Glomerular visceral epithelial cell (primary cell): ENCODE data around the gene SLC22A23.
A peak's percentile ranks its signal among the peaks of the same experiment; 100 is the strongest.

ENCODE experiments used
- DNase-seq: peaks from one replicate; pipeline ENCODE4 v3.0.0-alpha.2; 2016; ENCODE audit errors: extremely low spot score

Gene SLC22A23

DNA sequence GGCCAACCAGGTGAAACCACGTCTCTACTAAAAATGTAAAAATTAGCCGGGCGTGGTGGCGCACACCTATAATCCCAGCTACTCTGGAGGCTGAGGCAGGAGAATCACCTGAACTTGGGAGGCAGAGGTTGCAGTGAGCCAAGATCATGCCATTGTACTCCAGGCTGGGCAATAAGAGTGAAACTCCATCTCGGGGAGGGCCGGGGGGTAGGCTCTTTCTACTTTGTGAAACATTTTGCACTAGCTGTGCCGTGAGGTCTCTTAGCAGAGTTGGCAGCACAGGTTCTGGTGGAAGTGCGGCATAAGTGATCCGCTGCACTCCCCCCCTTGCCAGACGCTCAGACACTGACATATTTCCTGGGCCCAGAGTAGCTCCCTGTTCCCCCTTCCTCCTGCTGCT lies 173.6 kb downstream of the SLC22A23 start:
- DNase-seq: no peak

DNA sequence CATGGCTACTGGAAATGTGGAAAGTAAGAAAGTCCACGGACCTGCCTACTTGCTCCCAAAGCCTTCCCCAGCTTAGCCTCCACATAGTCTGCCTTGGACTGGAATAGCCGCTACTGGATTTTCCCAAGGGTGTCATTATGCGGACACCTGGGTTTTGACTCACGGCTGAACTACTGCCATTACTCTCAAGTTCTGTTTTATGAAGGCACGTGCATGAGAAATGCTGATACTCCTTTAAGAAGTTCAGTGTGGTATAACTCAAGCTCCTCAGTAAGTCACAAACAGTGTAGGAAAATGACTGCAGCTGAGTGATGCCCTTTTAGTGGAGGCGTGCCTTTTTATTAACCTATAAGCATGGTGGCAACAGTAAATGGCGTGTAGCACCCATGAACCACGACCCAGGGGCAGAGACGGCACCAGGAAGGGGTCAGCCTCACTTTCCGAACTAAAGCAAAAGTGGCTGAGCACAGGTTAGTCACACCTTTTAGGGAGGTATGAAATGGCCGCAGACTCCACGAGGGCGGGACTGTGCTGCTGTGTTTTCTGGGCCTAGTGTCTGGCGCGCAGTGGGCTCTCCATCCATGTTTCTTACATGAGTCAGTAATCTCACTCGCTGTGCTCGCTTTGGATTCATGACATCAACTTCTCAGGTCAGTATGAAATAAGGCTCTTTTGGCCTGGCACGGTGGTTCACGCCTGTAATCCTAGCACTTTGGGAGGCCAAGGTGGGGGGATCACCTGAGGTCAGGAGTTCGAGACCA lies 174.2 kb downstream of the SLC22A23 start:
- no peak for DNase-seq

DNA sequence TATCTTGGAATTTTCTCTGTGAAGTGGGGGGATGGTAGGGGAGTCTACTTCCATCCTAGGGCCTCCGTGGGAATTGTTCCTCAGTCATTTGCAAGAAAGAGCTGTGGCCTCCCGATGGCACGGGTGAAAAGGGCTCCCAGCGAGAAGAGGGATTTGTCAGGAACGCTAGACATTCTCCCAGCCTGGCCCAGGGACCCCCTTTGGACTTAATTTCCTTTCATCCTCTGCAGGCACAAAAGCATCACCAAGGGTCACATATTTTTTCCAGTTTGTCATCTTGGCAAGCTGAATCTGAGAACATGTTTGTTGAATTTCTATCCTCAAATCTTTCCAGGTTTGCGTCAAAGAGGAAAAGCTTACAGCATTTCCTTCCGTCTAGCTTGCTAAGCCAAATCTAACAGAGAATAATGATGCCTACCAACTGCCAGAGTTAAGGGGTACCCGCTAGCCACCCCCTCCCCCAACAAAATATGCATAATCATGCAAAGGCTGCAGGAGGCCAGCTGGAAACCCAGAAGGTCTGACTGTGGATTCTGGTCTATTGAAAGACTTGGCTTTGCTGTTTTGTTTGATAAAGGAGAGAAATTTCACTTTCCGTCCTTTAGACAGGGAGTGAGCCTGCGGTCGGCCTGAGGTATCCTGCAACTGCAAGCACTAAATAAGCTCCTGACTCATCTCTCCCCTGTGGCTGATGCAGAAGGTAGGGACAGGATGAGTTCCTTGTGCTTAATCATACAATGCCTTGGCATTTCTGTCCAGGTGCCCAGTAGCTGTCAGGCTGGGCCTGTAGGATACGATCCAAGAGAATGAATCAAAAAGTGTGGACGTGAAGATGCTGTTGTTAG lies 175.0 kb downstream of the SLC22A23 start:
- peak; percentile 39 for DNase-seq

DNA sequence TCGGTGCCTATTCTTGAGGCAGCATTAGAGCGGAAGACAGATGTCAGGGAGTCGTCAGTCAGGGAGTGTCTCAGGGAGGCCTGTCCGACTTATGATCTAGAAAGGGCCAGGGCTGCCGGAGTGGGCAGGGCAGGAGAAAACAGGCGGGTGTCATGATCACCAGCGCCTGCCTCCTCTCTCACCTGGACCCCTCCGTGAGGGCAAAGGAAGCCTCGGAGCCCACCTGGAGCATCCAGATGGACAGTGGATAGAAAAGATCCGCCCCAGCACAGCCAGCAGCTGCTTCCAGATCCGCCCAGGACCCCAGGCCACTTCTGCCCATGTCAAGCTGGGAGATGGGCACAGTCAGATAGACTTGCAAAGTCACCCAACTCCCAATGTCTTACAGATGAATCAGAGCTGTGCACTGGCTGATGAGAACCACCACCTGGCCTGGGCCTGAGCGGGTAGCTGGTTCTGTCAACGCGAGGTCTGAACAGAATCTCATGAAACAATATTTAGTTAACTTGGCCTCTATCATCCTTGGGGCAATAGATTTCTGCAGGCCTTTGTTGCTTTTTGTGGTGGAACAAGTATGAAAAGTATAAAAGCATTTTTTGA lies 175.9 kb downstream of the SLC22A23 start:
- DNase-seq: no peak

DNA sequence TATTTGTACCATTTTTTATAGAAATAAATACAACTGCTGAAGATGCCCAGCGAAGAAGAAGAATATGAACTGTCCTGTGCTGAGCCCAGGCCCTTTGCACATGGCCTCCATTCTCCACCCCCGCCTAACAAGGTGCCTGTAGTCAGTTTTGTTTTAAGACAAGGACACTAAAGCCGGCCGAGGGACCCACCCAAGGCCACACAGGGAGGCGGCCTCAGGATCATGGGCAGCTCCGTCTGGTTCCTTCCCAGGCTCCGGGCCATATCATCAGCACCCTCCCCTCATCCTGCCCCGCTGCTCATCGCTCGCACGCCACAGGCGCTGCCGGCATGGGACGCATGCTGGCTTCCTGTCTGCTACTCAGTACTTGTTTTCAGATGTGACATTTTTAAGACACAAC lies 176.8 kb downstream of the SLC22A23 start:
- no peak for DNase-seq

DNA sequence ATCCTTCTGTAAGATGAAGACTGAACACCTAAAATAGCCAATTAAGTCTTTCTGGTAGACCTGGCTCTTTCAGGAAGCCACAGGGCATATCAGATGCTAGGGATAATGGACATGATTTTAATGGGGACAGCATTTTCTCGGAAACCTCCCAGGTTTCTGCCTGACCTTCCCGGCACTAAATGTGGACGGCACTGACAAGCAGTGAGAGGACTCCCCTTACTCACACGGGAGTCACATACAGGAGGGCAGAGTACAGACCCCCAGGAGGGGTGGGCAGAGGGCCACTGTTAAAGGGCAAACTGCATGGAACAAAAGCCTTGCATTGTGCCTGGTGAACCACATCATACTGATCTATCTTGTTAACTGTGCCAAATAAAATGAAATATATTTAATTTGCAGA lies 178.2 kb downstream of the SLC22A23 start:
- no peak for DNase-seq

DNA sequence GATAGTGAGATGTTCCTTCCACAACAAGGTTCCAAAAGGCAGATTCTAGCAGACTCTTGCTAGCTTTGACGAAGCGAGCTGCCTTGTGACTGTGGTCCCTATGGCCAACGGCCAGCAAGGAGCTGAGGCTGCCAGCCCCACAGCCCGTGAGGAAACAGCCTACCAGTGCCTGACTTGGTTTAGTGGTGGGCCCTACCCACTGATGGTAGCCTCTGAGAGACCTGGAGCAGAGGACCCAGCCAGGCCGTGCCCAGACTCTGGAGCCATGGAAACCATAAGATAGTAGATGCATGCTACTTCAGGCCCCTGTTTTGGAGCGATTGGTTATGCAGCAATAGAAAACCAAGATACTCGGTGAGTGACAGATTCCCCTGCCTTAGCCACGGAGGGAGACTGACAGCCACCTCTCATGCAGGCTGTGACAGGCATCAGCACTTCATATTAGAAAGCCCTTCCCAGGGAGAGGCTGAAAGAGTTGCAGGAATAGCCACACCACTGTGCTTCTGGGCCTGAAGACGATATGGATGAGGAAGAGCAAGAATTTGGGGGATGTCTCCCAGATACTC lies 178.9 kb downstream of the SLC22A23 start:
- DNase-seq: no peak

DNA sequence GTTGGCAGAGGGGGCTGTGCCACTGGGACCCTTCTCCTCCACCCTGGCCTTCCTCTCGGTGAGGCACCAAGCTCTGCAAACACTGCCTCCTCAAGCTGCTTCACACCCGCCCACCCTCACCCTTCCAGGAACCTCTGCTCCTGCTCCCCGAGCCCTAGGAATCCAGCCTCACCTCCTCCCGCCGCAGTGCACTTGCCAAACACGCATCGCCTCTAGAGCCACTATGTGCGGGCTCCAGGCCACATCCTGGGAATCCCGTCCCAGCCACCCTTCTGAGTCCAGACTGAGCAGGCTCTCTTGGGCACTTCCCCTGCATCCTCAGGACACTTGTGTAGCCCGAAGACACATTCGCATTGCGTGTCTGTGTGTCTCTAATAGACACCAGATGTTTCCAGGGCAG lies 179.6 kb downstream of the SLC22A23 start:
- no peak for DNase-seq

DNA sequence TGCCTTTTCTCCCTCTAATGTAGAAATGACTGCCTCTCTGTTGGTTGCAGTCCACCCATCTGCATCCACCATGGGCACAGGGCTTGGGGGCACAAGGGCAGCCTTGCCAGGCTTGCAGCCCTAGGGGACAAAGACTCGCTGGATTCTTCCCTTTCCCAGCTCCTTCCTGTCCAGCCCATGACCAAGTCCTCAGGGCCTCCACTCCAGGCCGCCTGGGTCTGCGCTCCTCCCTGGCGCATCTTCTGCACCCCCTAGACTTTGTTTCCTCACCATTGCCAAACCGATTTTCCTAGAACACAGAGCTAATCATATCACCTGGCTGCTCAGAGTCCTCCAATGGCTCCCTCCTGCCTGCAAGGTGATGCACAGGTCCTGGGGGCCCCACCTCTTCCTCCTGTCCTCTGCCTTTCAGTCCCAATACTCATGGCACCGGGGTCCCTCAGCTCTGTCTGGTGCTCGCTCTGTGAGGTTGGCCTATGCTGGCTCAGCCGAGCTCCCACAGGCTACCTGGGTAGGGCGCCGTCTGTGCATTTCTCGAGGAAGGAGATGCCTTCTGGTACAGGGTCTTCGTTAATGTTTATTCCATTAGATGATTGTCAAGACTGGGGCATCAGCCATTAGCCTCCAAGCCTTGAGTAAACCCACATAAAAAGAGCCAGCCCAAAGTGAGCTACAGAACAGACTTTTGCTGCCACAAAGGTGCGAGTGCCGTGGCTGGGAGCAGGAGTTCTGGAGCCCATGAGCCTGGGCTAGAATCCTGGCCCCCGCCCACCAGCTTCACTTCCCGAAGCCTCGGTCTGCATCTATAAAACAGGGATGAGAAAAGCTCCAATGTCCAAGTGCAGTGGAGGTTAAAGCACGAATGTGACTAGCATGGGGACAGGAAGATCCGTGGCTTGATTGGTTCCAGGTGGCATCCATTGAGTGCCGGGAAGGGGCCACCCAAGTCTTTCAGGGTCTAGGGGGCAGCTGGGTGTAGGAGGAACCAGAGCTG lies 180.4 kb downstream of the SLC22A23 start:
- DNase-seq: no peak

DNA sequence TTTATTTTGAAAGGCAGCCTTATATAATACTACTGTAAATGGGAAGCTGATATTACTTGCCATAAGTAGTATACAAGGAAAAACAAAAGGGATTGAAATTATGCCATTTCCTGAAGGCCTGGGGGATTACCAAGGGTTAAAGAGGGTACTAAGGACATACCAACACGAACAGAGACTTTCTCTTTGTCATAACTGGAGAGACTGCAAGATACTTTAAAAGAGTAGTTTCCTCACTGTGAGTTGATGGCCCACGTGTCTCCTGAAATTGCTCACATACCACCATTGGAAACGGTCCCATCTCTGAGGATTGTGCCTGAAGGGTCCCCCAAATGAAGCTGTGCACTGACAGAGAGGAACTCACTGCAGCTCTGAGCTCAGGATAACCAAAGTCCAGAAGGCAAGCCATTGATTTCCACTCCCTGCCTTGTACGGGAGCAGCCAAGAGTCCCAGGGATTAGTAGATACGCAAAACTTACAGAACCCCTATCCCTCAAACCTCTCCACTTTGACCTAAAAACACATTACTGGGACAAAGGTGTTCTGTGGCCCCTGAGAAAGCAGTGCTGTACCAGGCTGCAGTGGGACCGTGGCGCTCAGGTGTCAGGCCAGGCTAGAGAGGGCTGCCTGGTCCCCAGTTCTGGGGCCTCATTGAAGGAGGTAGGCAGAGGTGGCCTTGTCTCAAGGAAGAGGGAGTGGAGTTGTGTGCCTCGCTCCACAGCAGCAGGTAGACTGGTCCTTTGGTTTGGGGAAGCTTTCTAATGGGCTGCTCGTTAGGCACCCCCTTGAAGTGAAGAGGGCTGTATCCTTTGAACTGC lies 182.9 kb downstream of the SLC22A23 start:
- no peak for DNase-seq

DNA sequence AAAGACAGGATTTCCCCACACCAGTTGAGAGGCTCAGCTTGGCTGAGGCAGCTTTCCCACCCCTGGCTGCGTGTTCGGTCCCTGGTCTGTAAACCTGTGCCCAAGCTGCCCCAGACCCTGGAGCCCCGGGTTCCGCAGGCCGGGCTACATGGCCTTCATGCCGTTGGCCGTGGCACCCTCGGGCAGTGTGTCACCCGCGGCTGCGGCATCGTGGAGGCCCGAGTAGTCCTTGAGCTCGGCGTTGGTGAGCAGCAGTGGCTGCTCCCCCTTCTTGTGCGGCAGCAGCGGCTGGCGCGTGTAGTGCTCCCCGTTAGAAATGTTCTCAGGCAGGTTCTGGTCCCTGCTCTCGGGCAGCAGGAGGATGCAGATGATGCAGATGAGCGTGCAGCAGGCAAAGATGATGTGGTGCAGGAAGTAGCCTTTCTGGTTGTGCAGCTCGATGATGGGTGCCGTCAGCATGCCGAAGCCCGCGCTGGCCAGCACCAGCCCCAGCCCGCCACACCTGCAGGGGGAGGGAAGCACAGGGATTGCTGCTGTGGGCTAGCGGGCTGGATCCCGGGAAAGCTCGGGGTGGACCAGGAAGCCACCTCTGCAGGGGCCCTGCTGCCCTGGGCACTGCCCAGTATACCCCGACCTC lies 183.8 kb downstream of the SLC22A23 start:
- no peak for DNase-seq

DNA sequence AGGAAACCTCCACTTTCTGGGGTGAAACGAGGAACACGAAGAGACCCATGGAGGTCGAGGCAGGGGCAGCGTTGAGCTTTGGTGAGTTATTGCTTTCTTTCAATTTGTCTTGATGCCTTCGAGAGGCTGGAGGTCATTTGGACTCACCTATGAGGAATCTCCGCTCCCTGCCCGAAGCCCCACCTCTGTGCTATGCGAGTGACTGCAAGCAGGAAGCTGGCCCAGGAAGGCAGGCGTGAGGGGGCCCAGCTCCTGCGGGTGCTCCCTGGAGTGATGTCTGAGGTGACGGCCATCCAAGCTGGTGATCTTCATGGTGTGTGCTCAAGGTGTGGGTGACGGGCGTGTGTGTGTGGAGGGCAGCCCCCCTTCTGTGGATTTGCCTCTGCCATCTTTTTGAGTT lies 185.1 kb downstream of the SLC22A23 start:
- no peak for DNase-seq

DNA sequence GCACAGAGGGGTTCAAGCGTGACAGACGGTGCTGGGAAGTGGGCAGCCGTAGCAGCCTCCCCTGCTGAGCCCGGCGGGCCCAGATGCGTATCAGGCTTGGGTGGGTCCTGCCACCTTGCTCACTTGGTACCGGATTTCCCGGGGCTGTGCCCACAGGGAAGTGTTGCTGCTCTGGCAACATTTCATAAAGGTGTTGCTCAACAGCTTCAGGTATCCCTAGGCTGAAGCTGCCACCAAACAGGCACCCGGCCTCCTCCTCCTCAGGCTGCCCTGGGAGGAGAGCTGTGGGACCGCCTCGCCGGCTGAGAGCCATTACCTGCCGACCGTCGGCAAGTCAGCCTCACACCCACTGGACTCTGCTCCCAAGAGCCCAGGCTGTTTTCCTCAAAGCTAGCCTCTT lies 186.6 kb downstream of the SLC22A23 start:
- no peak for DNase-seq

DNA sequence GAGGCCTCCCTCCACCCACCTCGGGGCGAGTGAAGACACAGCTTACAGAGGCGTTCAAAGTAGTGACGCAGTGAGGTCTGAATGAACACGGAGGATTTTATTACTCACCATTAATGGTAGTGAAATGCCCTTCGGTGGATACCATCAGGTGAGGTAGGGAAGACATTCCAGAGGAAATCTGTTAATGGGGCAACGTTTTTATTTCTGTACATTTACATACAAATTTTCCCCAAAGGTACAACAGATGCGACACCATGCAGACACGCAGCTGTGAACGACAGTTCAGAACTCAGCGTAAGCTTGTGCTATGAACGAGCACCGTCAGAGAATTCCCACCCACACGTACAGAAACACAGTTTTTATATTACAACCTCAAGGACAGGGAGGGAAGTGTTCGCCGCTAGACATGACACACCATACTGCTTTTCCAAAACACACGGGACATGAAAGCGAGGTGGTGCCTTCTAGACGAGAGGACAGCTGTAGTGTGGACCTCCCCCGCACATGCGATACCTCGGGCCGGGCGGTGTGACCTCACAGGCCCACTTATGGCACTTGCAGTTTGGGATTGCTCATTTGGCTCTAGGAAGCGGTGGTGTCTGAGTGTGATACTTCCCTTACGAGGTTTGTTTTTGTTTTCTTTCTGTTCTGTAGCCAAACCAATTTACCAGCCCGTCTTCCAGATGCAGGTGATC lies 187.4 kb downstream of the SLC22A23 start:
- DNase-seq: no peak

DNA sequence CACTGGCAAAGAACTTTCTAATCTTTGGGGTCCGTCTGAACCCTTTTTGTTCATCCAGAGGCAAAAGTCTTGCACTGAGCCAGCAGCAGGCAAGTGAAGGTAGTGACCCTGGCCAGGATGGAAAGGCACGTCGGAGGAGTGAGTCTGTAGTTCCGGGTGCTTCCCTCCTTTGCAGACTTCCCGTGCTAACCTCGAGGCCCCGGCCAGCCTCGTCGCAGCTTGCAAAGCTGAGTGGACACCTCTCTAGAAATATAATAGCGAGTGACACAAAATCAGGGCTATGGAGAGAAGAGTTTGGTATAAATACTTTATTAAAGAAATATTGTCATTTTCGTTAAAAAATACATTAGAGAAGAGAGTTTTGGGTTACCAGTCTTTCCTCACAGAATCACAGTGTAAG lies 188.2 kb downstream of the SLC22A23 start:
- DNase-seq: no peak

DNA sequence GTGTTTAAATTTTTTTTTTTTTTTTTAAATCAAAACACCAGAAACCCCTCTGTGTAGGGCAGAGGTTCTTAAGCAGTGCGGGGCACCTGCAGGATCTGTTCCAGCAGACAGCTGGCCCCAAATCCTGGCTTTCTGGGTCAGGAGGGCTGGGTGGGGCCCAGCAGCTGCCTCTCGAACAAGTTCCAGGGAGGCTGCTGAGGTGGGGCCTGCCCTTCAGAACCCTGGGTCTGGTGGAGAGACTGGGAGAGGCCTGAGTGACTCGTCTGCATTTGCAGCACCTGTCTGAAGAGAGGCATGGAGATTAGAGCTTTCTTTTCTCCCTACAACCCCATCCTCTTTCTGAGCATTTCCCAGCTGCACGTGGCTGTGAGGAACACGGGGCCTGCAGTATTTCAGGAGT lies 189.7 kb downstream of the SLC22A23 start:
- no peak for DNase-seq

DNA sequence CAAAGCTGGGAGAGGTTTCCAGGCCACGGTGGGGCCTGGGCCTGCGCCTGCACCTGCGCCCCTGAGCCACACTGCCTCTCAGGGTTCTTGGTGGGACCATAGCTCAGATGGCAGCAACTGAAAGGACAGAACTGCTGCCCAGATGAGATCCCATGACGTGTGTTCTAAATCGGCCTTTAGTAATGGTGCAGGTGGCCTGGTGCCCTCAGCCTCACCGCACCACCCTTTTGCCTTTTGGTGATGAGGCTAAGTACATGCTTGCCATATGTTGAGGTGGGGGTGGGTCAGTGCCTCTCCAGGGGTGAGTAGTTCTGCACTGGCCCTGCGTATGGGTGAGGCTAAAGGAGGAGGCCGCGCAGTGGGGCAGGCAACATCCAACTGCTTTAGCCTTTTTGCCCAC lies 190.7 kb downstream of the SLC22A23 start:
- DNase-seq: no peak

DNA sequence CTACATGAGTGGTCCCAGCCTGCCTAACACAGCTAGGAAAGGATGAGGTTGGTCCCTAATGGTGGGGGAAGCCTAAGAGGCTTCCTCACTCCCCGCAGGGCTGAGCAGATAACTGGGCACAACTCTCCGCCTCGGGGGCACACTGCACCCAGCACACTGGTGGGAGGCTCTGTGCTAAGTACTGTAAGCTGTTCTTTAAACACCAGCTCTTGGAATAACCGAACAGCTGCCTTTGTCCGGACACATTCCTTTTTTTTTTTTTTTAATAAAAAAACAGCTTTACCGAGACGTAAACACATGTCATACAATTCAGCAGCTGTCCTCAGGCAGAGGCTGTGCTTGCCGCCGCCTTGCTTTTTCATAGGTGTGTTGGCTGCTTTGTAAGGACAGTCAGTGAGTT lies 191.2 kb downstream of the SLC22A23 start:
- no peak for DNase-seq

DNA sequence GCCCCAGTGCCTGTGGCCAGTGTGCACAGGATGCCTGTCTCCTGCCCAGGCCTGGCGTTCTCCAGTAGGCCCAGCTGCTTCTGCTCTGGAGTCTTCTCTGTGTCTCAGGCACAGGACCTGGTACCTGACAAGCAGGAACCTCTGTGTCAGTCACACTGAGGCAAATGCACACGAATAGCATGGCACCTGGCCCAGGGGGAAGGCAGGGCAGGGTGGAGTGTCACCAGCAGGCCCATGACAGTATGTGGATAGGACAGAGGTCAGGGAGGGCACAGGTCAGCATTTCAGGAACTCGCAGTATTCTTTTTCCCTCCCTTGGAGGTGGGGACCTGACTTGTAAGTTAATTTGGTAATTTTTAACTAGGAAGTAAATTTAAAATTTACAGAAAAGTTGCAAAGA lies 192.5 kb downstream of the SLC22A23 start:
- no peak for DNase-seq
